CD14-positive monocyte (primary cell): ENCODE data around the gene THUMPD2. TPM values are rescaled to one million over a fixed set of nuclear protein-coding genes. Genes with fewer than 3 reads are reported as not detected.

Experiments
- DNase-seq, 3 donors: peaks; one replicate each; pipeline ENCODE4 v3.0.0-alpha.2; 2011 to 2022
- H2AFZ ChIP-seq: 2 replicates; pipeline ENCODE4 v1.6.0; 2012; ENCODE audit warnings: mild to moderate bottlenecking, low read depth, low read length, inconsistent platforms; ENCODE audit not compliant: insufficient read depth, poor library complexity, severe bottlenecking
- H3K27ac ChIP-seq, 2 donors: 1 replicate in 1 of 2; 2 replicates in 1 of 2; pipeline ENCODE4 v1.5.1; 2012 to 2013; ENCODE audit warnings: low read length in 2 of 2, control low read depth in 1 of 2, inconsistent platforms in 1 of 2, low read depth in 1 of 2, mild to moderate bottlenecking in 1 of 2
- H3K27me3 ChIP-seq, 2 donors: one replicate each; pipeline versions ENCODE4 v1.6.0 to v1.6.1; 2011 to 2013; ENCODE audit warnings: low read length in 2 of 2; ENCODE audit not compliant: control insufficient read depth in 2 of 2, insufficient read depth in 2 of 2
- H3K36me3 ChIP-seq, 2 donors: replicated peaks in 1 of 2; 1 replicate in 1 of 2; 2 replicates in 1 of 2; pipeline versions ENCODE4 v1.5.1 to v1.6.1; 2012 to 2013; ENCODE audit warnings: low read length in 2 of 2, control low read depth in 1 of 2, inconsistent platforms in 1 of 2, mild to moderate bottlenecking in 1 of 2; ENCODE audit not compliant: insufficient read depth in 2 of 2, control insufficient read depth in 1 of 2
- H3K4me1 ChIP-seq, 2 donors: 1 replicate in 1 of 2; 2 replicates in 1 of 2; pipeline versions ENCODE4 v1.5.1 to v1.6.1; 2012 to 2013; ENCODE audit warnings: low read length in 2 of 2, control low read depth in 1 of 2, inconsistent platforms in 1 of 2, mild to moderate bottlenecking in 1 of 2, moderate library complexity in 1 of 2; ENCODE audit not compliant: insufficient read depth in 2 of 2, control insufficient read depth in 1 of 2
- H3K4me2 ChIP-seq: replicated peaks from 2 replicates; pipeline ENCODE3; 2012; ENCODE audit warnings: low read length, moderate library complexity, mild to moderate bottlenecking; ENCODE audit not compliant: poor library complexity, severe bottlenecking; ENCODE audit errors: extremely low read depth
- H3K4me3 ChIP-seq, 3 experiments: fragments of 200-600 bp in 1 of 3; sonication (generic) in 1 of 3; replicated peaks in 1 of 3; 1 replicate in 2 of 3; 2 replicates in 1 of 3; pipeline ENCODE4 v1.5.1; 2011 to 2013; ENCODE audit warnings: low read length in 3 of 3, mild to moderate bottlenecking in 3 of 3, control low read depth in 2 of 3, low read depth in 2 of 3, inconsistent platforms in 1 of 3, moderate library complexity in 1 of 3
- H3K79me2 ChIP-seq: 2 replicates; pipeline ENCODE4 v1.6.0; 2012; ENCODE audit warnings: mild to moderate bottlenecking, control low read depth, inconsistent platforms, low read length, moderate library complexity; ENCODE audit not compliant: insufficient read depth
- H3K9ac ChIP-seq: 2 replicates; pipeline ENCODE4 v1.6.0; 2017; ENCODE audit warnings: low read length, mild to moderate bottlenecking; ENCODE audit not compliant: insufficient read depth, poor library complexity, severe bottlenecking
- H3K9me3 ChIP-seq, 2 donors: replicated peaks in 1 of 2; 1 replicate in 1 of 2; 2 replicates in 1 of 2; pipeline versions ENCODE4 v1.5.1 to v1.6.1; 2012 to 2013; ENCODE audit warnings: low read length in 2 of 2, control low read depth in 1 of 2; ENCODE audit not compliant: control insufficient read depth in 1 of 2, insufficient read depth in 1 of 2
- H4K20me1 ChIP-seq: 2 replicates; pipeline ENCODE4 v1.6.0; 2012; ENCODE audit warnings: mild to moderate bottlenecking, low read length, control low read depth, moderate library complexity; ENCODE audit not compliant: insufficient read depth
- H3K27ac Mint-ChIP-seq, 7 donors: one replicate each; pipeline ENCODE4 v1.8.0; 2020; ENCODE audit warnings: mild to moderate bottlenecking in 7 of 7, mixed read lengths in 7 of 7, moderate library complexity in 6 of 7, inconsistent platforms in 2 of 7
- H3K27me3 Mint-ChIP-seq, 3 donors: one replicate each; pipeline ENCODE4 v1.8.0; 2021 to 2022; ENCODE audit warnings: low read depth in 3 of 3, mild to moderate bottlenecking in 3 of 3, mixed read lengths in 3 of 3, moderate library complexity in 3 of 3, inconsistent platforms in 1 of 3
- H3K36me3 Mint-ChIP-seq, 2 donors: one replicate each; pipeline ENCODE4 v1.8.0; 2020; ENCODE audit warnings: mixed read lengths in 2 of 2, inconsistent platforms in 1 of 2, mild to moderate bottlenecking in 1 of 2
- H3K4me1 Mint-ChIP-seq: one replicate; pipeline ENCODE4 v1.8.0; 2020; ENCODE audit warnings: mild to moderate bottlenecking, mixed read lengths
- H3K4me3 Mint-ChIP-seq, 2 donors: one replicate each; pipeline ENCODE4 v1.8.0; 2020; ENCODE audit warnings: mild to moderate bottlenecking in 2 of 2, mixed read lengths in 2 of 2, moderate library complexity in 1 of 2
- H3K9me3 Mint-ChIP-seq, 7 donors: one replicate each; pipeline ENCODE4 v1.8.0; 2020 to 2022; ENCODE audit warnings: mixed read lengths in 7 of 7, mild to moderate bottlenecking in 6 of 7, moderate library complexity in 6 of 7, inconsistent platforms in 2 of 7
- CTCF ChIP-seq: fragments of 200-600 bp; IDR thresholded peaks from one replicate; pipeline ENCODE4 v1.8.0; 2022; ENCODE audit warnings: antibody characterized with exemption, mild to moderate bottlenecking
- WGBS: methylation state at CpG from one replicate; pipeline ENCODE4 v1.1.5; 2013; ENCODE audit warnings: missing lambda C conversion rate; ENCODE audit not compliant: insufficient coverage; 5-methylcytosine and 5-hydroxymethylcytosine counted together
- intact Hi-C, 2 donors: fragments of 100-400 bp; cut with micrococcal nuclease; formaldehyde crosslinking; loops; one replicate each; pipeline versions ENCODE4 v1.15.0 to v1.15.1; 2023
- polyA plus RNA-seq, 3 donors: library from polyadenylated mRNA; depleted of rRNA in 1 of 3; unstranded in 2 of 3; stranded (reverse) in 1 of 3; fragments of 300-500 nt in 2 of 3; fragments of >200 nt in 1 of 3; fragmentation: Illumina TruSeq in 2 of 3; gene quantifications; 1 replicate in 2 of 3; 2 replicates in 1 of 3; pipeline ENCODE4 v1.2.3, GENCODE V29; 2012 to 2021

The THUMPD2 gene
- polyA plus RNA-seq, 3 donors: 2.8 to 5.9 (median 4.2) TPM

- H3K4me1 ChIP-seq: no peaks in the 10 kb centered on the region
- Mint-ChIP-seq H3K4me1 (no peaks in the 10 kb centered on the region), H3K27ac (no peak overlapping the region), H3K4me3 (no peak overlapping the region), H3K36me3 (no peaks in the 10 kb centered on the region), H3K27me3 (no peaks in the 10 kb centered on the region), H3K9me3 (no peaks in the 10 kb centered on the region)
- H3K4me2 ChIP-seq: no peak overlapping the region
- intact Hi-C loops: no loop called here
- H3K36me3 ChIP-seq: no peaks in the 10 kb centered on the region
- H3K79me2 ChIP-seq: no peaks in the 10 kb centered on the region
- no peak for DNase-seq
- H3K4me3 ChIP-seq: no peak overlapping the region
- H3K27me3 ChIP-seq: no peaks in the 10 kb centered on the region
- H3K9ac ChIP-seq: no peak overlapping the region
- TF ChIP-seq CTCF: no peak
- no peak overlapping the region for H3K27ac ChIP-seq
- WGBS: no CpG with 5 or more reads among the region's 3 CpGs
- H4K20me1 ChIP-seq: no peaks in the 10 kb centered on the region
- no peak overlapping the region for H2AFZ ChIP-seq
- no peaks in the 10 kb centered on the region for H3K9me3 ChIP-seq
Observed at GRCh38 chr2:39715822-39716221, 63.2 kb downstream of the THUMPD2 start.

DNA sequence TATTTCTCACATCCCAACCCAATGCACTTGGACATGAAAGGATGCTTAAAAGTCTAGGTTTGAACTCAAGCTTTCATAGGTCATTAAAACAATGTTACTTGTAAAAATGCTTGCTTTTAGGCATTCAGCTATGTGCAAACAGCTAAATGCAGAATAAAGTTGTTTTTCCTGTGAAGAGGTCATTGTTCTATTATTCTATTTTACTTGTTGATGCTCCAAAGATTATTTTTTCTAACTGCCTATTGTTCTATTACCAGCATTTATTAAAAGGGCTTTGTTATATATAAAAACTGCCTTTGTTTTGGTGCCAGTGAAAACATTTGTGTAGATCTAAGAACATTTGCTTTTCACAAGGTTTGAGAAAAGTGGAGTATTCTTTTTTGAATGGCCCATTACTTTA, 64.0 kb downstream of the THUMPD2 start:
- no peaks in the 10 kb centered on the region for H3K36me3 Mint-ChIP-seq

More for the DNA sequence above, 64.0 kb downstream of the THUMPD2 start:
- Histone ChIP-seq H3K27ac (no peak overlapping the region), H4K20me1 (no peaks in the 10 kb centered on the region), H3K4me1 (no peaks in the 10 kb centered on the region), H3K27me3 (no peaks in the 10 kb centered on the region), H3K36me3 (no peaks in the 10 kb centered on the region), H2AFZ (no peak overlapping the region), H3K4me2 (no peak overlapping the region), H3K79me2 (no peaks in the 10 kb centered on the region), H3K9me3 (no peaks in the 10 kb centered on the region), H3K4me3 (no peak overlapping the region), H3K9ac (no peak overlapping the region)
- no peaks in the 10 kb centered on the region for H3K4me1 Mint-ChIP-seq
- no peak for DNase-seq
- intact Hi-C loops: no loop called here
- H3K9me3 Mint-ChIP-seq: no peaks in the 10 kb centered on the region
- H3K27me3 Mint-ChIP-seq: no peaks in the 10 kb centered on the region
- H3K4me3 Mint-ChIP-seq: no peak overlapping the region
- no peak overlapping the region for H3K27ac Mint-ChIP-seq
- no peak for TF ChIP-seq CTCF
